GM06990 (cell line): ENCODE measurements around the gene CALR.
A peak's percentile ranks its signal among the peaks of the same experiment; 100 is the strongest.

Experiments used
- DNase-seq: peaks from one replicate; pipeline ENCODE4 v3.0.0-alpha.2; 2011; ENCODE audit not compliant: insufficient read length; ENCODE audit errors: extremely low read depth
- H3K27me3 ChIP-seq: replicated peaks from 2 replicates; pipeline ENCODE4 v1.6.0; 2011; ENCODE audit warnings: low read length; ENCODE audit not compliant: control insufficient read depth, insufficient read depth
- H3K36me3 ChIP-seq: 2 replicates; pipeline ENCODE4 v1.5.1; 2011; ENCODE audit warnings: low read length; ENCODE audit not compliant: control insufficient read depth, insufficient read depth
- H3K4me3 ChIP-seq: replicated peaks from 2 replicates; pipeline ENCODE4 v1.5.1; 2011; ENCODE audit warnings: low read depth, mild to moderate bottlenecking, control low read depth, low read length
- CTCF ChIP-seq: IDR thresholded peaks from 2 replicates; pipeline ENCODE4 v1.5.1; 2011; ENCODE audit warnings: low read length, control low read depth, mild to moderate bottlenecking, inconsistent platforms; ENCODE audit not compliant: insufficient read depth, poor library complexity, severe bottlenecking

The CALR gene

GRCh38 chr19:12932392-12933286, 5.8 kb upstream of the CALR start:
- H3K4me3 ChIP-seq: peak overlapping the region; percentile 85
- H3K27me3 ChIP-seq: no peaks in the 10 kb centered on the region
- TF ChIP-seq CTCF: no peak
- DNase-seq: no peak
- peaks cover 20% of the 10 kb centered on the region for H3K36me3 ChIP-seq

GRCh38 chr19:12933287-12934072, 4.9 kb upstream of the CALR start, which contains the start of gene FARSA:
Gene FARSA, minus strand, starts transcription at chr19:12933711. Its CDS starts 15 bp downstream, at chr19:12933696.
- TF ChIP-seq CTCF: no peak
- Histone ChIP-seq H3K27me3 (no peaks in the 10 kb centered on the region), H3K36me3 (peaks cover 17% of the 10 kb centered on the region), H3K4me3 (peak within 1 kb of the TSS; percentile 85)
- peak; percentile 91 for DNase-seq

- Histone ChIP-seq H3K4me3 (no peak overlapping the region), H3K36me3 (peaks cover 13% of the 10 kb centered on the region), H3K27me3 (no peaks in the 10 kb centered on the region)
- no peak for DNase-seq
- TF ChIP-seq CTCF: no peak
Observed at GRCh38 chr19:12935071-12935470, 3.3 kb upstream of the CALR start.

GRCh38 chr19:12936582-12936981, 1.8 kb upstream of the CALR start:
- no peak for TF ChIP-seq CTCF
- no peaks in the 10 kb centered on the region for H3K27me3 ChIP-seq
- DNase-seq: no peak
- no peak overlapping the region for H3K4me3 ChIP-seq
- H3K36me3 ChIP-seq: peaks cover 22% of the 10 kb centered on the region

- DNase-seq: peak; percentile 48
- Histone ChIP-seq H3K36me3 (peaks cover 27% of the 10 kb centered on the region), H3K4me3 (peak overlapping the region; percentile 65), H3K27me3 (no peaks in the 10 kb centered on the region)
- no peak for TF ChIP-seq CTCF
Observed at GRCh38 chr19:12937093-12937926, 1.1 kb upstream of the CALR start.
